CD8-positive, alpha-beta memory T cell (primary cell): ENCODE results near the gene RPE65. TPM values are rescaled to one million over a fixed set of nuclear protein-coding genes. Genes with fewer than 3 reads are reported as not detected.
"Not testable (repeated sequence)": the region's sequence is repeated elsewhere in the genome, so short reads cannot be mapped to it uniquely, and the experiment has no call there.

Experiments used
- CTCF ChIA-PET: fragments of 350-600 bp; sonication (Branson Sonifier 250); formaldehyde crosslinking; loops from one replicate; lab custom pipeline; 2021; ENCODE audit warnings: antibody characterized with exemption; lab: Charles Lee
- POLR2A ChIA-PET: fragments of 350-600 bp; sonication (Branson Sonifier 250); formaldehyde crosslinking; loops from one replicate; lab custom pipeline; 2021; ENCODE audit warnings: antibody characterized with exemption; lab: Charles Lee
- DNase-seq, 5 donors: peaks; one replicate each; pipeline versions ENCODE4 v3.0.0 to v3.0.0-alpha.2; 2020 to 2022; ENCODE audit warnings: mixed read lengths in 1 of 5
- H3K27ac ChIP-seq: one replicate; pipeline ENCODE4 v1.7.0; 2013; ENCODE audit warnings: low read depth, mild to moderate bottlenecking, low read length, moderate library complexity
- H3K27me3 ChIP-seq: 2 replicates; pipeline ENCODE4 v1.7.0; 2013; ENCODE audit warnings: low read length, mild to moderate bottlenecking; ENCODE audit not compliant: insufficient read depth, poor library complexity, severe bottlenecking
- H3K36me3 ChIP-seq: 2 replicates; pipeline ENCODE4 v1.7.0; 2013; ENCODE audit warnings: mild to moderate bottlenecking, low read length, moderate library complexity; ENCODE audit not compliant: insufficient read depth
- H3K4me1 ChIP-seq: 2 replicates; pipeline ENCODE4 v1.7.0; 2013; ENCODE audit warnings: mild to moderate bottlenecking, low read length, moderate library complexity; ENCODE audit not compliant: insufficient read depth
- H3K4me3 ChIP-seq: 2 replicates; pipeline ENCODE4 v1.7.0; 2013; ENCODE audit warnings: mild to moderate bottlenecking, low read length
- H3K9me3 ChIP-seq: 2 replicates; pipeline ENCODE4 v1.7.0; 2013; ENCODE audit warnings: mild to moderate bottlenecking, low read length
- H3K27ac Mint-ChIP-seq, 8 donors: one replicate each; pipeline ENCODE4 v1.8.0; 2020 to 2021; ENCODE audit warnings: mixed read lengths in 8 of 8, mild to moderate bottlenecking in 6 of 8, inconsistent platforms in 3 of 8, moderate library complexity in 3 of 8
- H3K27me3 Mint-ChIP-seq, 2 donors: one replicate each; pipeline ENCODE4 v1.8.0; 2020 to 2021; ENCODE audit warnings: mixed read lengths in 2 of 2, mild to moderate bottlenecking in 1 of 2, moderate library complexity in 1 of 2
- H3K36me3 Mint-ChIP-seq, 3 donors: one replicate each; pipeline ENCODE4 v1.8.0; 2020 to 2021; ENCODE audit warnings: mixed read lengths in 3 of 3, inconsistent platforms in 1 of 3, mild to moderate bottlenecking in 1 of 3
- H3K4me1 Mint-ChIP-seq, 3 donors: one replicate each; pipeline ENCODE4 v1.8.0; 2020 to 2021; ENCODE audit warnings: mixed read lengths in 3 of 3, inconsistent platforms in 1 of 3, mild to moderate bottlenecking in 1 of 3
- H3K4me3 Mint-ChIP-seq, 7 donors: one replicate each; pipeline ENCODE4 v1.8.0; 2020 to 2021; ENCODE audit warnings: mixed read lengths in 7 of 7, mild to moderate bottlenecking in 6 of 7, moderate library complexity in 4 of 7, inconsistent platforms in 2 of 7
- H3K9me3 Mint-ChIP-seq, 5 donors: one replicate each; pipeline ENCODE4 v1.8.0; 2020 to 2022; ENCODE audit warnings: mixed read lengths in 5 of 5, mild to moderate bottlenecking in 3 of 5, moderate library complexity in 2 of 5, inconsistent platforms in 1 of 5
- polyA plus RNA-seq: library from polyadenylated mRNA; unstranded; fragments of 300-500 nt; fragmentation: Illumina TruSeq; gene quantifications from one replicate; pipeline ENCODE4 v1.2.3, GENCODE V29; 2021
- total RNA-seq, 2 experiments: library from RNA; stranded (reverse); gene quantifications; one replicate each; pipeline ENCODE4 v1.2.3, GENCODE V29; 2021

The RPE65 gene
- total RNA-seq (not detected), polyA plus RNA-seq (not detected)

DNA sequence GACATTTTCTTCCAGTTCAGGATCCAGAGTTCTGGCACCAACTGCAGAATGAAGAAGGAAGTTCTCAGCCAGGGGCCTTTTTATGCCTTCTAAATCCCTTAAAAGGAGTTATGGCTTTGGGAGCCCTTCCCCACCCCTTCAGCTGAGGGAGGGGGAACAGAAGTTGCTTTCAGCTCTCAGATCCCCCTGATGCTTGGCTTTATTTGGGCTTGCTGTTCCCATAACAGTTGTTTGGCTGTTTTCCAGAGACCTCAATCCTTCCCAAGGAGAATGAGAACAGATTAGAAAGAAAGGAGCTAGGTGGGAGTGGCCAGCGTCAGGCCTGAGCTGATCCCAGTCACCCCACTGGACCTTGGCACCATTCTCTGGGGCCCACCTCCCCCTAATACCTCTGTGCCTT lies at the start of gene RPE65:
TSS of gene RPE65 (minus strand) at position 54 of the 400 bp plus-strand sequence. CDS start at position 5, 49 bp downstream.
- Histone ChIP-seq H3K36me3 (no peaks in the 10 kb centered on the region), H3K27me3 (no peaks in the 10 kb centered on the region), H3K4me3 (no peak within 1 kb of the TSS), H3K4me1 (no peaks in the 10 kb centered on the region), H3K27ac (no peak within 1 kb of the TSS), H3K9me3 (no peaks in the 10 kb centered on the region)
- no peaks in the 10 kb centered on the region for H3K36me3 Mint-ChIP-seq
- no peak for DNase-seq
- peaks cover 0 to 4% of the 10 kb centered on the region in 2 donors for H3K27me3 Mint-ChIP-seq
- CTCF ChIA-PET, result no interaction called here
- POLR2A ChIA-PET, result no interaction called here
- peaks cover 0 to 4% (median 0%) of the 10 kb centered on the region in 5 donors for H3K9me3 Mint-ChIP-seq
- H3K4me3 Mint-ChIP-seq, result no peak within 1 kb of the TSS
- H3K4me1 Mint-ChIP-seq, result no peaks in the 10 kb centered on the region
- H3K27ac Mint-ChIP-seq, result peak within 1 kb of the TSS in 1 of 8 donors; percentile 13

- Mint-ChIP-seq H3K27ac (peak overlapping the region in 3 of 8 donors; percentile 13 to 72 (median 69)), H3K36me3 (peaks cover 0 to 2% (median 0%) of the 10 kb centered on the region in 3 donors), H3K4me3 (peak overlapping the region; percentile 86 to 93 (median 88)), H3K9me3 (peaks cover 0 to 2% (median 0%) of the 10 kb centered on the region in 5 donors), H3K27me3 (peaks cover 1 to 4% of the 10 kb centered on the region in 2 donors), H3K4me1 (peaks cover 32 to 60% (median 39%) of the 10 kb centered on the region in 3 donors)
- no peaks in the 10 kb centered on the region for H3K27me3 ChIP-seq
- peak overlapping the region; percentile 60 for H3K27ac ChIP-seq
- CTCF ChIA-PET, result no interaction called here
- POLR2A ChIA-PET, result no interaction called here
- no peaks in the 10 kb centered on the region for H3K36me3 ChIP-seq
- H3K4me3 ChIP-seq, result peak overlapping the region; percentile 85
- no peaks in the 10 kb centered on the region for H3K9me3 ChIP-seq
- H3K4me1 ChIP-seq, result peaks cover 12% of the 10 kb centered on the region
- DNase-seq, result no peak
These were observed 47.6 kb upstream of the RPE65 start for GRCh38 chr1:68497358-68497698.

DNA sequence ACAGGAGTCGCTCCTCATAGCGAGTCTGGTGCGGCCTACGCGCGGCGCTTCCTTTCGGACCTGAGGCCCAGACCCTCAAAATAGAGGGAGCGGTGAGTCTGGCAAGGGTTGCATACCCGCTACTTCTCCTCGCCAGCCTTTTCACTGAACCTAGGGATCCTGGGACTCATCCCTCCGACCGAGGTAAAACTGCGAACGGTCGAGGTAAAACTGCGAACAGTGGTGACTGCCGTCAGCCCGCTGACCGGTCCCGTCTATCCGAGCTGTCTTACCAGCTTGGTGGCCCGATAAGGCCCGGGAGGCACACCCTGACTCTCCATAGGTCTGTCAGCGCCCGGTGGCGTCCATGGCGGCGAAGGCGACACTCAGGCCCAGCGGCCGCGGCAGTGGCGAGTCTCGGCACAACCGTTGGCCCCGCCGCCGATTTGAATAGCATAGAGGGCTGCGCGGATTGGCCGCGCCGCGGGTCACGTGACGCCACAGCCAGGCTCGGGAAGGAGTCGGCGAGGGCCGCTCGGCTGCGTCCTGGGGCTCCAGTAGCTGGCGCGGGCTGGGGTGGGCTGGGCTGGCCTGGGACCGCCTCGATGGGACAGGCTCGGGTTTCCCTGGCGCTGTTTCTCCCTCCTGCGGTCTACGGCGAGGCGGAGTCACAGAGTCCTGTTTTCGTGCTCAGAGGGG lies 47.1 kb upstream of the RPE65 start, which contains the start of gene DEPDC1:
TSS of gene DEPDC1 (minus strand) at position 403 of the 678 bp plus-strand sequence. CDS start at position 320, 83 bp downstream.
- POLR2A ChIA-PET, result no interaction called here

GRCh38 chr1:68495968-68496679 lies 46.4 kb upstream of the RPE65 start:
- CTCF ChIA-PET, result no interaction called here
- peak overlapping the region; percentile 60 for H3K27ac ChIP-seq
- peaks cover 1 to 4% of the 10 kb centered on the region in 2 donors for H3K27me3 Mint-ChIP-seq
- peak overlapping the region in 5 of 8 donors; percentile 19 to 88 (median 64) for H3K27ac Mint-ChIP-seq
- DNase-seq, result no peak
- no peaks in the 10 kb centered on the region for H3K36me3 Mint-ChIP-seq
- no peaks in the 10 kb centered on the region for H3K9me3 ChIP-seq
- POLR2A ChIA-PET, result no interaction called here
- H3K4me3 ChIP-seq, result peak overlapping the region; percentile 85
- H3K27me3 ChIP-seq, result no peaks in the 10 kb centered on the region
- no peaks in the 10 kb centered on the region for H3K36me3 ChIP-seq
- H3K4me1 Mint-ChIP-seq, result peaks cover 28 to 51% (median 31%) of the 10 kb centered on the region in 3 donors
- H3K4me3 Mint-ChIP-seq, result peak overlapping the region; percentile 86 to 93 (median 88)
- H3K9me3 Mint-ChIP-seq, result peaks cover 0 to 1% (median 0%) of the 10 kb centered on the region in 5 donors
- H3K4me1 ChIP-seq, result peaks cover 12% of the 10 kb centered on the region

More for the DNA sequence above, 47.1 kb upstream of the RPE65 start, which contains the start of gene DEPDC1:
- Mint-ChIP-seq H3K4me3 (peak within 1 kb of the TSS; percentile 86 to 93 (median 88)), H3K36me3 (peaks cover 0 to 2% (median 0%) of the 10 kb centered on the region in 3 donors), H3K4me1 (peaks cover 32 to 58% (median 37%) of the 10 kb centered on the region in 3 donors), H3K27ac (peak within 1 kb of the TSS in 6 of 8 donors; percentile 13 to 88 (median 54)), H3K27me3 (peaks cover 1 to 4% of the 10 kb centered on the region in 2 donors), H3K9me3 (peaks cover 0 to 2% (median 0%) of the 10 kb centered on the region in 5 donors)
- H3K27me3 ChIP-seq, result no peaks in the 10 kb centered on the region
- peak within 1 kb of the TSS; percentile 60 for H3K27ac ChIP-seq
- peak; percentile 33 to 80 (median 73) for DNase-seq
- CTCF ChIA-PET, result no interaction called here
- H3K9me3 ChIP-seq, result no peaks in the 10 kb centered on the region
- H3K36me3 ChIP-seq, result no peaks in the 10 kb centered on the region
- H3K4me3 ChIP-seq, result peak within 1 kb of the TSS; percentile 85
- peaks cover 12% of the 10 kb centered on the region for H3K4me1 ChIP-seq

DNA sequence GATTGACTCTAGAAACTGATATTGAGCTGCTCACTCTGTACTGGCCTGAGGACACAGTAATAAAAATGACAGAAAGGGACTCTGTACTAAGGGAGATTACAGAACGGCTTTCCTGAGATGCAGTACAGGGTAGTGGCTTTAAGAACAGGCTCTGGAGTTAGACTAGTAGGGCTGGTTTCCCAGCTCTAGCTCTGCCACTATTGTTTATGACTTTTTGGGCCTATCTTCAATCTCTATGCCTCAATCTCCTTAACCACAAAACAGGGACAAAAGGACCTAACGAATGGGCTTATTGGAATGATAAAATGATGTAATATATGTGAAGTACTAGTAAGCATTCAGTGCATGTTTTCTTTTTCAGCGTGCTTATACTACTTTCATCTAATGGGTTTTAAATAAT lies 45.8 kb upstream of the RPE65 start:
- Mint-ChIP-seq H3K9me3 (peaks cover 0 to 1% (median 0%) of the 10 kb centered on the region in 5 donors), H3K4me3 (peak overlapping the region; percentile 86 to 93 (median 88)), H3K36me3 (no peaks in the 10 kb centered on the region), H3K27ac (peak overlapping the region in 2 of 8 donors; percentile 36 to 76), H3K27me3 (peaks cover 1 to 4% of the 10 kb centered on the region in 2 donors), H3K4me1 (peaks cover 23 to 45% (median 26%) of the 10 kb centered on the region in 3 donors)
- Histone ChIP-seq H3K36me3 (no peaks in the 10 kb centered on the region), H3K27me3 (no peaks in the 10 kb centered on the region), H3K27ac (peak overlapping the region; percentile 60), H3K4me3 (peak overlapping the region; percentile 85), H3K9me3 (no peaks in the 10 kb centered on the region), H3K4me1 (peaks cover 12% of the 10 kb centered on the region)
- POLR2A ChIA-PET, result no interaction called here
- DNase-seq, result no peak
- CTCF ChIA-PET, result no interaction called here

DNA sequence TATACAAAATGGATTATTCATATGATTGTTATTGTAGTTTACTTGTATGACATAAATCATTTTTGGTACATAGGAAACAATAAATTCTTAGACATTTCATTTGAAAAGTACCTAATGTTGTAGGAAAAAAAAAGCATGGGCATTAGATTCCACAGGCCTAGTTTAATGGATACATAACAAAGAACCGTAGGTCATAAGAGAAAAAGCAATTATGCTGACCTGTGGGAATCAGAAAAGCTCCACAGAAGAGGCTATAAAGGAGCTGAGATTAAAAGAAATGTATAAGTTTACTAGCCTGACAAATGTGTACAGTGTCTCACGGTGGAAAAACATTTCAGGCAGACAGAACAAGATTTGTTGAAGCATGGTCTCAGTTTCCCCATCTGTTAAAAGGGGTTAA lies 43.4 kb upstream of the RPE65 start:
- no peaks in the 10 kb centered on the region for H3K36me3 Mint-ChIP-seq
- Histone ChIP-seq H3K27me3 (no peaks in the 10 kb centered on the region), H3K4me1 (peaks cover 12% of the 10 kb centered on the region), H3K27ac (no peak overlapping the region), H3K4me3 (no peak overlapping the region), H3K36me3 (no peaks in the 10 kb centered on the region), H3K9me3 (no peaks in the 10 kb centered on the region)
- peaks cover 19 to 41% (median 21%) of the 10 kb centered on the region in 3 donors for H3K4me1 Mint-ChIP-seq
- peak overlapping the region in 1 of 8 donors; percentile 21 for H3K27ac Mint-ChIP-seq
- CTCF ChIA-PET, result no interaction called here
- peaks cover 0 to 4% (median 0%) of the 10 kb centered on the region in 5 donors for H3K9me3 Mint-ChIP-seq
- no peak overlapping the region for H3K4me3 Mint-ChIP-seq
- peaks cover 1 to 4% of the 10 kb centered on the region in 2 donors for H3K27me3 Mint-ChIP-seq
- DNase-seq, result no peak
- POLR2A ChIA-PET, result no interaction called here

GRCh38 chr1:68492255-68492654 lies 42.5 kb upstream of the RPE65 start:
- H3K27ac ChIP-seq, H3K9me3 Mint-ChIP-seq, DNase-seq, H3K36me3 Mint-ChIP-seq, H3K27me3 Mint-ChIP-seq, H3K36me3 ChIP-seq, H3K27me3 ChIP-seq, H3K4me3 Mint-ChIP-seq, POLR2A ChIA-PET, H3K9me3 ChIP-seq, CTCF ChIA-PET, H3K4me3 ChIP-seq: not testable (repeated sequence)
- H3K4me1 Mint-ChIP-seq, result peaks cover 14 to 42% (median 27%) of the 10 kb centered on the region in 3 donors
- peaks cover 12% of the 10 kb centered on the region for H3K4me1 ChIP-seq
- H3K27ac Mint-ChIP-seq, result peak overlapping the region in 1 of 8 donors; percentile 44
